Measurements from ENCODE around the gene SLC25A26. TPM values are rescaled to one million over a fixed set of nuclear protein-coding genes. Genes with fewer than 3 reads are reported as not detected.

The SLC25A26 gene
- total RNA-seq, 6 experiments from 2014 or later: 12.8 to 16.3 (median 13.6) TPM

GRCh38 chr3:66348704-66349103, 127.9 kb downstream of the SLC25A26 start:
- Mint-ChIP-seq H3K27ac (no peak overlapping the region), H3K27me3 (ENCODE audit: insufficient read depth) (peaks cover 1% of the 10 kb centered on the region), H3K9me3 (no peaks in the 10 kb centered on the region), H3K4me1 (ENCODE audit: low read depth) (peaks cover 16% of the 10 kb centered on the region), H3K4me3 (no peak overlapping the region), H3K36me3 (ENCODE audit: low read depth) (peaks cover 11% of the 10 kb centered on the region; the same call in 1 of the 2 replicates)
- TF ChIP-seq CTCF (IDR thresholded peaks at IDR 0.05): no peak
- DNase-seq: no peak

GRCh38 chr3:66350601-66351000, 129.8 kb downstream of the SLC25A26 start:
- peaks cover 11% of the 10 kb centered on the region; the same call in 1 of the 2 replicates for H3K36me3 Mint-ChIP-seq (ENCODE audit: low read depth)
- H3K4me3 Mint-ChIP-seq: no peak overlapping the region
- no peak for TF ChIP-seq CTCF (IDR thresholded peaks at IDR 0.05)
- peak; percentile 11 for DNase-seq
- no peak overlapping the region; the same call in 1 of the 2 replicates for H3K27ac Mint-ChIP-seq
- peaks cover 20% of the 10 kb centered on the region for H3K4me1 Mint-ChIP-seq (ENCODE audit: low read depth)
- H3K27me3 Mint-ChIP-seq (ENCODE audit: insufficient read depth): no peaks in the 10 kb centered on the region; the same call in 1 of the 2 replicates
- no peaks in the 10 kb centered on the region for H3K9me3 Mint-ChIP-seq

- DNase-seq: no peak
- Mint-ChIP-seq H3K9me3 (no peaks in the 10 kb centered on the region), H3K27ac (no peak overlapping the region), H3K27me3 (ENCODE audit: insufficient read depth) (no peaks in the 10 kb centered on the region; the same call in 1 of the 2 replicates), H3K36me3 (ENCODE audit: low read depth) (peaks cover under 1% of the 10 kb centered on the region; the same call in 1 of the 2 replicates), H3K4me1 (ENCODE audit: low read depth) (peaks cover 20% of the 10 kb centered on the region), H3K4me3 (no peak overlapping the region)
- no peak for TF ChIP-seq CTCF (IDR thresholded peaks at IDR 0.05)
These were observed 132.2 kb downstream of the SLC25A26 start for GRCh38 chr3:66353039-66353438.

GRCh38 chr3:66353530-66353929, 132.7 kb downstream of the SLC25A26 start:
- H3K36me3 Mint-ChIP-seq (ENCODE audit: low read depth): no peaks in the 10 kb centered on the region
- no peak overlapping the region for H3K4me3 Mint-ChIP-seq
- no peaks in the 10 kb centered on the region; the same call in 1 of the 2 replicates for H3K27me3 Mint-ChIP-seq (ENCODE audit: insufficient read depth)
- no peak for TF ChIP-seq CTCF (IDR thresholded peaks at IDR 0.05)
- H3K9me3 Mint-ChIP-seq: no peaks in the 10 kb centered on the region
- DNase-seq: no peak
- peaks cover 20% of the 10 kb centered on the region for H3K4me1 Mint-ChIP-seq (ENCODE audit: low read depth)
- no peak overlapping the region for H3K27ac Mint-ChIP-seq

- no peak overlapping the region for H3K4me3 Mint-ChIP-seq
- TF ChIP-seq CTCF (IDR thresholded peaks at IDR 0.05): no peak
- peaks cover 20% of the 10 kb centered on the region for H3K4me1 Mint-ChIP-seq (ENCODE audit: low read depth)
- no peaks in the 10 kb centered on the region for H3K9me3 Mint-ChIP-seq
- H3K36me3 Mint-ChIP-seq (ENCODE audit: low read depth): no peaks in the 10 kb centered on the region
- DNase-seq: no peak
- H3K27ac Mint-ChIP-seq: no peak overlapping the region
- H3K27me3 Mint-ChIP-seq (ENCODE audit: insufficient read depth): no peaks in the 10 kb centered on the region; the same call in 1 of the 2 replicates
These were observed 133.2 kb downstream of the SLC25A26 start for GRCh38 chr3:66354001-66354400.

GRCh38 chr3:66355394-66355793, 134.6 kb downstream of the SLC25A26 start:
- DNase-seq: no peak
- Mint-ChIP-seq H3K9me3 (no peaks in the 10 kb centered on the region), H3K4me1 (ENCODE audit: low read depth) (peaks cover 17% of the 10 kb centered on the region), H3K36me3 (ENCODE audit: low read depth) (no peaks in the 10 kb centered on the region), H3K27ac (no peak overlapping the region), H3K27me3 (ENCODE audit: insufficient read depth) (no peaks in the 10 kb centered on the region; the same call in 1 of the 2 replicates), H3K4me3 (no peak overlapping the region)
- no peak for TF ChIP-seq CTCF (IDR thresholded peaks at IDR 0.05)
